ENCODE results near the gene KRTAP29-1. TPM values are rescaled to one million over a fixed set of nuclear protein-coding genes. Genes with fewer than 3 reads are reported as not detected.
"Not testable (repeated sequence)": the region's sequence is repeated elsewhere in the genome, so short reads cannot be mapped to it uniquely, and the experiment has no call there.

The KRTAP29-1 gene
- total RNA-seq = not detected
- long read RNA-seq = 0 reads

- ATAC-seq (ENCODE audit: poor library complexity) (peak; percentile 94), DNase-seq (peak; percentile 61)
- intact Hi-C loops (cut with DNase I) = no loop called here
These were observed at the start of gene KRTAP29-1 for GRCh38 chr17:41301916-41302901. TSS of gene KRTAP29-1 (minus strand) at chr17:41302851. CDS start at chr17:41302851, 0 bp downstream.

- DNase-seq (no peak), ATAC-seq (ENCODE audit: poor library complexity) (no peak)
- intact Hi-C loops (cut with DNase I) = no loop called here
These were observed 48.5 kb upstream of the KRTAP29-1 start for GRCh38 chr17:41351177-41351576.

GRCh38 chr17:41350381-41350878 is 47.8 kb upstream of the KRTAP29-1 start, which contains the start of gene KRT33A:
TSS of gene KRT33A (minus strand) at chr17:41350828. CDS start at chr17:41350767, 61 bp downstream.
- ATAC-seq (ENCODE audit: poor library complexity); DNase-seq; intact Hi-C loops (cut with DNase I): not testable (repeated sequence)

GRCh38 chr17:41347869-41348760 is 45.5 kb upstream of the KRTAP29-1 start:
- DNase-seq (no peak), ATAC-seq (ENCODE audit: poor library complexity) (no peak)
- intact Hi-C loops (cut with DNase I) = no loop called here

GRCh38 chr17:41346421-41346820 is 43.8 kb upstream of the KRTAP29-1 start:
- intact Hi-C loops (cut with DNase I); DNase-seq; ATAC-seq (ENCODE audit: poor library complexity): not testable (repeated sequence)

GRCh38 chr17:41345992-41346391 is 43.3 kb upstream of the KRTAP29-1 start:
- ATAC-seq (ENCODE audit: poor library complexity) = no peak

GRCh38 chr17:41343029-41343428 is 40.4 kb upstream of the KRTAP29-1 start:
- no peak for DNase-seq
- intact Hi-C loops (cut with DNase I) = no loop called here
- ATAC-seq (ENCODE audit: poor library complexity) = no peak

More at GRCh38 chr17:41345992-41346391, 43.3 kb upstream of the KRTAP29-1 start:
- no peak for DNase-seq
- intact Hi-C loops (cut with DNase I) = no loop called here

- intact Hi-C loops (cut with DNase I) = no loop called here
- no peak for ATAC-seq (ENCODE audit: poor library complexity)
- DNase-seq = no peak
These were observed 38.5 kb upstream of the KRTAP29-1 start for GRCh38 chr17:41340934-41341861.

GRCh38 chr17:41340494-41340893 is 37.8 kb upstream of the KRTAP29-1 start:
- ATAC-seq (ENCODE audit: poor library complexity) (no peak), DNase-seq (no peak)
- intact Hi-C loops (cut with DNase I) = no loop called here

GRCh38 chr17:41339571-41340172 is 37.0 kb upstream of the KRTAP29-1 start:
- ATAC-seq (ENCODE audit: poor library complexity) (no peak), DNase-seq (no peak)
- intact Hi-C loops (cut with DNase I) = no loop called here

GRCh38 chr17:41338961-41339485 is 36.4 kb upstream of the KRTAP29-1 start:
- no peak for ATAC-seq (ENCODE audit: poor library complexity)
- intact Hi-C loops (cut with DNase I) = no loop called here
- DNase-seq = no peak

GRCh38 chr17:41335747-41336146 is 33.1 kb upstream of the KRTAP29-1 start:
- intact Hi-C loops (cut with DNase I) = no loop called here

GRCh38 chr17:41334385-41335305 is 32.0 kb upstream of the KRTAP29-1 start:
- intact Hi-C loops (cut with DNase I) = no loop called here
- DNase-seq (no peak), ATAC-seq (ENCODE audit: poor library complexity) (no peak)

More at GRCh38 chr17:41335747-41336146, 33.1 kb upstream of the KRTAP29-1 start:
- ATAC-seq (ENCODE audit: poor library complexity) (no peak), DNase-seq (no peak)

GRCh38 chr17:41333836-41334235 is 31.2 kb upstream of the KRTAP29-1 start:
- ATAC-seq (ENCODE audit: poor library complexity) = no peak
- intact Hi-C loops (cut with DNase I) = no loop called here

GRCh38 chr17:41333098-41333497 is 30.4 kb upstream of the KRTAP29-1 start:
- no peak for ATAC-seq (ENCODE audit: poor library complexity)
- DNase-seq = no peak
- intact Hi-C loops (cut with DNase I) = no loop called here

More at GRCh38 chr17:41333836-41334235, 31.2 kb upstream of the KRTAP29-1 start:
- DNase-seq = no peak

- ATAC-seq (ENCODE audit: poor library complexity) = no peak
- intact Hi-C loops (cut with DNase I) = no loop called here
- no peak for DNase-seq
These were observed 29.6 kb upstream of the KRTAP29-1 start for GRCh38 chr17:41332239-41332638.

Data from Right ventricle myocardium superior (tissue), 1 donor.